SK-N-SH treated with all-trans-retinoic acid at 6 μM for 48 hours (cell line): Measurements from ENCODE around the gene AHRR.

Source experiments
- ARNTL ChIP-seq: fragments of 450-650 bp; formaldehyde crosslinking; IDR thresholded peaks from 2 replicates; pipeline ENCODE4 v1.5.0; 2020; ENCODE audit warnings: low read depth, mild to moderate bottlenecking, moderate library complexity, borderline replicate concordance
- ISL1 ChIP-seq: fragments of 250-450 bp; sonication (Bioruptor Pico); IDR thresholded peaks from 2 replicates; pipeline ENCODE4 v2.1.2; 2022; ENCODE audit warnings: mild to moderate bottlenecking, moderate library complexity
- RARB ChIP-seq: fragments of 250-450 bp; sonication (Bioruptor Pico); IDR thresholded peaks from 2 replicates; pipeline ENCODE4 v1.8.0; 2021; ENCODE audit warnings: mild to moderate bottlenecking, moderate library complexity
- ZNF70 ChIP-seq: fragments of 450-650 bp; formaldehyde crosslinking; IDR thresholded peaks from 2 replicates; pipeline ENCODE4 v1.5.0; 2020; ENCODE audit warnings: mild to moderate bottlenecking, moderate library complexity
- ZNF8 ChIP-seq: fragments of 450-650 bp; formaldehyde crosslinking; IDR thresholded peaks from 2 replicates; pipeline ENCODE4 v1.5.0; 2020; ENCODE audit warnings: mild to moderate bottlenecking, moderate library complexity
- TF ChIP-seq, protein P1 (sequence below): fragments of 250-450 bp; sonication (Bioruptor Pico); IDR thresholded peaks from 2 replicates; pipeline ENCODE4 v1.8.0; 2020; ENCODE audit warnings: mild to moderate bottlenecking, moderate library complexity, borderline replicate concordance
- TF ChIP-seq, protein P2 (sequence below): fragments of 250-450 bp; sonication (Bioruptor Pico); IDR thresholded peaks from 2 replicates; pipeline ENCODE4 v1.5.1; 2021; ENCODE audit warnings: mild to moderate bottlenecking, moderate library complexity

DNA sequence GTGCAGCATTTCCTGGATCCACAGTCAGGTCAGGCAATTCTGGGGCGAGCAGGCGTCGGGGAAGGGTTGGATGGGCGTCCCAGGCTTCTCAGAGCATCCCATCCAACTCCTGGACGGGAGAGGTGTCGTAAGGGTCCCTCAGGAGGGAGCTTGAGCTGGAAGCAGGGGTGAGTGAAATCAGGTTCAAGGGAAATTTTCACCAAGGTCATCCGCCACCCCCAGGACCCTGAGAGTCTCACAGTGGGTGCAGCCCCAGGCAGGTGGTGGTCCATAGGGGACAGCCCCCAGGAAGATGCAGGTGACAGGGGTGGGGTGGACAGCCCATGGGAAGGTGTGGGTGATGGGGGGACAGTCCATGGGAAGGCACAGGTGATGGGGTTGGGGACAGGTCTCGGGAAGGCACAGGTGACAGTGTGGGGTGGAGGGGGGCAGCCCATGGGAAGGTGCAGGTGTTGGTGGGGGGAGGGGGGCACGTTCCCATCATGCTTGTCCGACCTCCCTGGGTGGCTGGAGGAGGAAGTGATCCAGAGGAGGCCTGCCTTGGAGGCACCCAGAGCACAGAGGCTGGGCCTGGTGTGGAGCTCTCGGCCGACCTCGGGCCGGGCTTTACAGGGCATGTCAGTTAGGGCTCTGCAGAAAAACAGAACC, 48.9 kb downstream of the AHRR start:
- TF ChIP-seq, protein P1, sequence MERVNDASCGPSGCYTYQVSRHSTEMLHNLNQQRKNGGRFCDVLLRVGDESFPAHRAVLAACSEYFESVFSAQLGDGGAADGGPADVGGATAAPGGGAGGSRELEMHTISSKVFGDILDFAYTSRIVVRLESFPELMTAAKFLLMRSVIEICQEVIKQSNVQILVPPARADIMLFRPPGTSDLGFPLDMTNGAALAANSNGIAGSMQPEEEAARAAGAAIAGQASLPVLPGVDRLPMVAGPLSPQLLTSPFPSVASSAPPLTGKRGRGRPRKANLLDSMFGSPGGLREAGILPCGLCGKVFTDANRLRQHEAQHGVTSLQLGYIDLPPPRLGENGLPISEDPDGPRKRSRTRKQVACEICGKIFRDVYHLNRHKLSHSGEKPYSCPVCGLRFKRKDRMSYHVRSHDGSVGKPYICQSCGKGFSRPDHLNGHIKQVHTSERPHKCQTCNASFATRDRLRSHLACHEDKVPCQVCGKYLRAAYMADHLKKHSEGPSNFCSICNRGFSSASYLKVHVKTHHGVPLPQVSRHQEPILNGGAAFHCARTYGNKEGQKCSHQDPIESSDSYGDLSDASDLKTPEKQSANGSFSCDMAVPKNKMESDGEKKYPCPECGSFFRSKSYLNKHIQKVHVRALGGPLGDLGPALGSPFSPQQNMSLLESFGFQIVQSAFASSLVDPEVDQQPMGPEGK (CRISPR knock-in tag), result no peak
- TF ChIP-seq ZNF70 (CRISPR knock-in tag) (no peak), ARNTL (CRISPR knock-in tag) (no peak), ISL1 (CRISPR knock-in tag) (no peak), ZNF8 (no peak), RARB (no peak)
- TF ChIP-seq, protein P2, sequence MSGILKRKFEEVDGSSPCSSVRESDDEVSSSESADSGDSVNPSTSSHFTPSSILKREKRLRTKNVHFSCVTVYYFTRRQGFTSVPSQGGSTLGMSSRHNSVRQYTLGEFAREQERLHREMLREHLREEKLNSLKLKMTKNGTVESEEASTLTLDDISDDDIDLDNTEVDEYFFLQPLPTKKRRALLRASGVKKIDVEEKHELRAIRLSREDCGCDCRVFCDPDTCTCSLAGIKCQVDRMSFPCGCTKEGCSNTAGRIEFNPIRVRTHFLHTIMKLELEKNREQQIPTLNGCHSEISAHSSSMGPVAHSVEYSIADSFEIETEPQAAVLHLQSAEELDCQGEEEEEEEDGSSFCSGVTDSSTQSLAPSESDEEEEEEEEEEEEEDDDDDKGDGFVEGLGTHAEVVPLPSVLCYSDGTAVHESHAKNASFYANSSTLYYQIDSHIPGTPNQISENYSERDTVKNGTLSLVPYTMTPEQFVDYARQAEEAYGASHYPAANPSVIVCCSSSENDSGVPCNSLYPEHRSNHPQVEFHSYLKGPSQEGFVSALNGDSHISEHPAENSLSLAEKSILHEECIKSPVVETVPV (CRISPR knock-in tag), result no peak
